BLaER1 (cell line): ENCODE results near the gene ZNF138.

Experiments used
- H3K27ac ChIP-seq: shearing (Covaris generic); formaldehyde crosslinking; 2 replicates; pipeline ENCODE4 v1.8.1; 2022
- H3K27me3 ChIP-seq: shearing (Covaris generic); formaldehyde crosslinking; 2 replicates; pipeline ENCODE4 v1.8.1; 2022
- H3K36me3 ChIP-seq: shearing (Covaris generic); formaldehyde crosslinking; 2 replicates; pipeline ENCODE4 v1.8.1; 2022
- H3K4me1 ChIP-seq: shearing (Covaris generic); formaldehyde crosslinking; 2 replicates; pipeline ENCODE4 v1.8.1; 2022
- H3K4me2 ChIP-seq: shearing (Covaris generic); formaldehyde crosslinking; 2 replicates; pipeline ENCODE4 v1.8.1; 2022
- H3K4me3 ChIP-seq: shearing (Covaris generic); formaldehyde crosslinking; 2 replicates; pipeline ENCODE4 v1.8.1; 2022
- H3K9ac ChIP-seq: shearing (Covaris generic); formaldehyde crosslinking; 2 replicates; pipeline ENCODE4 v1.8.1; 2022
- H3K9me3 ChIP-seq: shearing (Covaris generic); formaldehyde crosslinking; 2 replicates; pipeline ENCODE4 v1.8.1; 2022
- H4K20me1 ChIP-seq: shearing (Covaris generic); formaldehyde crosslinking; 2 replicates; pipeline ENCODE4 v1.8.1; 2022
- Cebpa-rat ChIP-seq: shearing (Covaris generic); IDR thresholded peaks from 2 replicates; pipeline ENCODE4 v1.8.1; 2022

Gene ZNF138

GRCh38 chr7:64880322-64881297, 86.4 kb downstream of the ZNF138 start:
- no peak for TF ChIP-seq Cebpa-rat
- H3K9ac ChIP-seq, result no peak overlapping the region
- no peak overlapping the region for H3K27ac ChIP-seq
- no peak overlapping the region for H3K4me3 ChIP-seq
- no peaks in the 10 kb centered on the region for H3K4me1 ChIP-seq
- no peak overlapping the region for H3K4me2 ChIP-seq
- no peaks in the 10 kb centered on the region for H4K20me1 ChIP-seq
- peaks cover 97% of the 10 kb centered on the region for H3K9me3 ChIP-seq
- no peaks in the 10 kb centered on the region for H3K27me3 ChIP-seq
- H3K36me3 ChIP-seq, result no peaks in the 10 kb centered on the region

GRCh38 chr7:64881461-64882287, 87.4 kb downstream of the ZNF138 start:
- no peaks in the 10 kb centered on the region for H3K36me3 ChIP-seq
- TF ChIP-seq Cebpa-rat, result no peak
- H3K4me3 ChIP-seq, result no peak overlapping the region
- no peak overlapping the region for H3K9ac ChIP-seq
- no peaks in the 10 kb centered on the region for H3K4me1 ChIP-seq
- H3K4me2 ChIP-seq, result no peak overlapping the region
- no peak overlapping the region for H3K27ac ChIP-seq
- H4K20me1 ChIP-seq, result no peaks in the 10 kb centered on the region
- no peaks in the 10 kb centered on the region for H3K27me3 ChIP-seq
- H3K9me3 ChIP-seq, result peaks cover 86% of the 10 kb centered on the region

- H3K27me3 ChIP-seq, result no peaks in the 10 kb centered on the region
- no peaks in the 10 kb centered on the region for H3K36me3 ChIP-seq
- H3K9ac ChIP-seq, result no peak overlapping the region
- TF ChIP-seq Cebpa-rat, result no peak
- no peaks in the 10 kb centered on the region for H3K4me1 ChIP-seq
- no peak overlapping the region for H3K4me2 ChIP-seq
- H3K9me3 ChIP-seq, result peaks cover 78% of the 10 kb centered on the region
- no peak overlapping the region for H3K27ac ChIP-seq
- no peaks in the 10 kb centered on the region for H4K20me1 ChIP-seq
- no peak overlapping the region for H3K4me3 ChIP-seq
Measured at GRCh38 chr7:64882341-64883112, 88.3 kb downstream of the ZNF138 start.
